Upper lobe of left lung (tissue), 4 donors: Measurements from ENCODE around the gene NOP9.

Source experiments
- POLR2A ChIP-seq, 4 donors: fragments of 450-650 bp; IDR thresholded peaks; one replicate each; pipeline ENCODE4 v1.5.1; 2016 to 2017; ENCODE audit warnings: antibody characterized with exemption in 4 of 4, mild to moderate bottlenecking in 2 of 4
- POLR2AphosphoS5 ChIP-seq, 2 donors: sonication (generic); formaldehyde crosslinking; IDR thresholded peaks; one replicate each; pipeline ENCODE4 v1.5.1; 2017; ENCODE audit warnings: antibody characterized with exemption in 2 of 2
- TF ChIP-seq, protein P1 (sequence below), 6 experiments: fragments of 450-650 bp in 4 of 6; fragments of 200-600 bp in 2 of 6; sonication (generic) in 2 of 6; IDR thresholded peaks; one replicate each; pipeline ENCODE4 v1.5.1; 2016 to 2019; ENCODE audit warnings: antibody characterized with exemption in 6 of 6

DNA sequence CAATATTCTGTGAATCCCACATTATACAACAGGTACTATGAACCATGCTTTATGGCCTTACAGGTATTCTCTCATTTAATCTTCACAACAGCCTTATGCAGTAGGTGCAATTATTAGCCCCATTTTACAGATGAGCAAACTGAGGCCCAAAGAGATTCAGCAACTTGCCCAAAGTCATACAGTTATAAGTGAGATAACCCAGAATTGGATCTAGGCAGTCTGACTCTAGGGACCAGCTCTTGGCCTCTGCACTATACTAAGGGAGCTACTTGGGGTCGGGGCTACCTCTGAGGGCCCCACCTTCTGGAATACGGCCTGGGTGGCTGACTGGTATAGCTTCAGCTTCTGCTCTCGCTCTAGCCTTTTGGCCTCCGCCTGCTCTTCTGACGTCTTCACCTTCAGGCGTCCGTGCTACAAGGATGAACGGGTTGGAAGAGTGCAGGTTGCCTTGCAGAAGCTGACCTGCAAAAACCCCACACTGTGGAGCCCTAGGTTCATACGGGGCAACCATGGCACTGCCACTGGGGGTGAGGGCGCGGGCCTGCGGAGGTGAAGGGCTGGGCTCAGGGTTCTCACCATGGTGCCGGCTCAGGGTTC lies 29.0 kb upstream of the NOP9 start:
- no peak for TF ChIP-seq POLR2AphosphoS5 (IDR thresholded peaks at IDR 0.05)
- TF ChIP-seq, protein P1, sequence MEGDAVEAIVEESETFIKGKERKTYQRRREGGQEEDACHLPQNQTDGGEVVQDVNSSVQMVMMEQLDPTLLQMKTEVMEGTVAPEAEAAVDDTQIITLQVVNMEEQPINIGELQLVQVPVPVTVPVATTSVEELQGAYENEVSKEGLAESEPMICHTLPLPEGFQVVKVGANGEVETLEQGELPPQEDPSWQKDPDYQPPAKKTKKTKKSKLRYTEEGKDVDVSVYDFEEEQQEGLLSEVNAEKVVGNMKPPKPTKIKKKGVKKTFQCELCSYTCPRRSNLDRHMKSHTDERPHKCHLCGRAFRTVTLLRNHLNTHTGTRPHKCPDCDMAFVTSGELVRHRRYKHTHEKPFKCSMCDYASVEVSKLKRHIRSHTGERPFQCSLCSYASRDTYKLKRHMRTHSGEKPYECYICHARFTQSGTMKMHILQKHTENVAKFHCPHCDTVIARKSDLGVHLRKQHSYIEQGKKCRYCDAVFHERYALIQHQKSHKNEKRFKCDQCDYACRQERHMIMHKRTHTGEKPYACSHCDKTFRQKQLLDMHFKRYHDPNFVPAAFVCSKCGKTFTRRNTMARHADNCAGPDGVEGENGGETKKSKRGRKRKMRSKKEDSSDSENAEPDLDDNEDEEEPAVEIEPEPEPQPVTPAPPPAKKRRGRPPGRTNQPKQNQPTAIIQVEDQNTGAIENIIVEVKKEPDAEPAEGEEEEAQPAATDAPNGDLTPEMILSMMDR (IDR thresholded peaks at IDR 0.05), result no peak
- no peak for TF ChIP-seq POLR2A (IDR thresholded peaks at IDR 0.05)
